ENCODE results near the gene LCORL. TPM values are rescaled to one million over a fixed set of nuclear protein-coding genes. Genes with fewer than 3 reads are reported as not detected.
"Not testable (repeated sequence)": the region's sequence is repeated elsewhere in the genome, so short reads cannot be mapped to it uniquely, and the experiment has no call there.

Gene LCORL
- total RNA-seq, 3 donors from 2014 or later = 17.6 to 21.9 (median 19.0) TPM

DNA sequence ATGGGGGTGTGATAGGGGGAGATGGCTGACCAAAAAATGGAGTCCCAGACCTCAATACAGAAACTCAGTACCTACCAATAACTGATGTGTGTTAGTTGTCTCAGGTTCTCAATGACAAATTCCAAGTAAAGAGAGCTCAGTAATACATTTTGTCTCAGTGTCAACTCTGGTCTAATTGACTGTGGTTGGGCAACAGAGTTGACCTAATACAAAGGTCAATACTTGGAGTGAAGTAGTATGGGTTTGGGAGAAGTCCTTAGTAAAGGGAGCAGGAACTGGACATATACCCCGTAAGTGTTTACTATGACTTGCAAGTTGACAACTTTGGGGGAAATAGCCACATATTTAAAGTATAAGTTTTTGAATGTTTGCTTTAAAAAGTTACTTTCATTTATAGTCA lies 20.5 kb upstream of the LCORL start:
- TF ChIP-seq CTCF (IDR thresholded peaks at IDR 0.05) = no peak
- no peaks in the 10 kb centered on the region for H3K4me1 ChIP-seq (ENCODE audit: low read depth)
- ATAC-seq (no peak), DNase-seq (no peak)
- intact Hi-C loops (cut with DNase I, micrococcal nuclease) = no loop called here
- no peaks in the 10 kb centered on the region for H3K36me3 ChIP-seq (ENCODE audit: low read depth)
- no peak overlapping the region for H3K4me3 ChIP-seq
- no peaks in the 10 kb centered on the region for H3K9me3 ChIP-seq

GRCh38 chr4:18041114-18041513 lies 19.6 kb upstream of the LCORL start:
- H3K9me3 ChIP-seq = no peaks in the 10 kb centered on the region
- no peak for TF ChIP-seq CTCF (IDR thresholded peaks at IDR 0.05)
- H3K4me3 ChIP-seq = no peak overlapping the region
- DNase-seq (no peak), ATAC-seq (no peak)
- no peaks in the 10 kb centered on the region for H3K4me1 ChIP-seq (ENCODE audit: low read depth)
- no peaks in the 10 kb centered on the region for H3K36me3 ChIP-seq (ENCODE audit: low read depth)
- intact Hi-C loops (cut with DNase I, micrococcal nuclease) = no loop called here

DNA sequence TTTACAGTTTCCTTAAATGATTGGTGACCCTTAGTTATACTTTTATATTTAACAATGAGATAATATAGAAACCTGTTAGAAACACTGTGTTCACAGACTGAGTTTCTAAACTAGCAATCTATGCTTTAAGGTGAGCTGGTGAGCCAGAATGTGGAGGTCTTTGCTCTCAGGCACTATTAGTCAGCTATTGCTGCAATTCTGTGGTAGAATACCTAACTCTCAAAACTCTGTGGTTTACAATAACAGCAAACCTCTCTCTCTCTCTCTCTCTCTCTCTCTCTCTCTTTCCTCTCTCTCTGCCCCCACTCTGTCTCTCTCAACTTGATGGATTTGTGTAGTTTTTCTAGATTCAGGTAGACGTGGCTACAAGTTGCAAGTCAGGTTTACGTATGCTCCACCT lies 17.6 kb upstream of the LCORL start:
- TF ChIP-seq CTCF (IDR thresholded peaks at IDR 0.05) = no peak
- intact Hi-C loops (cut with DNase I, micrococcal nuclease) = no loop called here
- ATAC-seq (no peak), DNase-seq (no peak)
- Histone ChIP-seq H3K9me3 (no peaks in the 10 kb centered on the region), H3K4me1 (ENCODE audit: low read depth) (no peaks in the 10 kb centered on the region), H3K4me3 (no peak overlapping the region), H3K36me3 (ENCODE audit: low read depth) (no peaks in the 10 kb centered on the region)

DNA sequence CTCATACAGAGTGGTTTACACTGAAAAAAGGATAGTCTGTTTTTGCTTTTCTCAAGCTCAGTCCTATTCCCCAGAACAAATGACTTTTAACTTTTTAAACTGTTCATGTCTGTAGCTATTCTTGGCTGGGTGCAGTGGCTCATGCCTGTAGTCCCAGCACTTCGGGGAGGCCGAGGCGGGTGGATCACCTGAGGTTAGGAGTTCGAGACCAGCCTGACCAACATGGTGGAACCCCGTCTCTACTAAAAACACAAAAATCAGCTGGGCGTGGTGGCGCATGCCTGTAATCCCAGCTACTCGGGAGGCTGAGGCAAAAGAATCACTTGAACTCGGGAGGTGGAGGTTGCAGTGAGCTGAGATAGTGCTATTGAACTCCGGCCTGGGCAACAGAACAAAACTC lies 14.8 kb upstream of the LCORL start:
- DNase-seq; H3K36me3 ChIP-seq (ENCODE audit: low read depth); H3K4me3 ChIP-seq; ATAC-seq; H3K9me3 ChIP-seq; intact Hi-C loops (cut with DNase I, micrococcal nuclease); H3K4me1 ChIP-seq (ENCODE audit: low read depth): not testable (repeated sequence)

DNA sequence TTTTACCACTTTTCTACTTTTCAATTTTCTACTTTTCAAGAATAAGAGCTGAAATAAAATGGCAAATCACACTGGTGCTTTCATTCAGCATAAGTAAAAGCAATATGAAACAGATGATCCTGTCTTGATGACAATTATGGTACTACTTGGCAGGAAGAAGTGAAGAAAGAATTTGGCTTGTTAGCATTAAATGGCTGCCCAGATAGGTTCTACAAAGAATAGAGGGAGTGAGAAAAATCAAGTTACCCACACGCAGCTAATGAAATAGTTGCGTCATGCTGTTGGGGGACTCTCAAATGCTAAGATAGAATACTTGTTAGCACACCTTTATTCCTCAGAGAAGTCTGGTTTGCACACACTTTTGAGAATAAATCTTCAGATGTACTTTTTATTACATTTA lies 12.5 kb upstream of the LCORL start:
- DNase-seq = no peak
- H3K4me1 ChIP-seq (ENCODE audit: low read depth) = no peaks in the 10 kb centered on the region
- intact Hi-C loops (cut with DNase I, micrococcal nuclease) = no loop called here
- H3K4me3 ChIP-seq = no peak overlapping the region
- no peaks in the 10 kb centered on the region for H3K36me3 ChIP-seq (ENCODE audit: low read depth)
- no peak for ATAC-seq
- TF ChIP-seq CTCF (IDR thresholded peaks at IDR 0.05) = no peak
- no peaks in the 10 kb centered on the region for H3K9me3 ChIP-seq

DNA sequence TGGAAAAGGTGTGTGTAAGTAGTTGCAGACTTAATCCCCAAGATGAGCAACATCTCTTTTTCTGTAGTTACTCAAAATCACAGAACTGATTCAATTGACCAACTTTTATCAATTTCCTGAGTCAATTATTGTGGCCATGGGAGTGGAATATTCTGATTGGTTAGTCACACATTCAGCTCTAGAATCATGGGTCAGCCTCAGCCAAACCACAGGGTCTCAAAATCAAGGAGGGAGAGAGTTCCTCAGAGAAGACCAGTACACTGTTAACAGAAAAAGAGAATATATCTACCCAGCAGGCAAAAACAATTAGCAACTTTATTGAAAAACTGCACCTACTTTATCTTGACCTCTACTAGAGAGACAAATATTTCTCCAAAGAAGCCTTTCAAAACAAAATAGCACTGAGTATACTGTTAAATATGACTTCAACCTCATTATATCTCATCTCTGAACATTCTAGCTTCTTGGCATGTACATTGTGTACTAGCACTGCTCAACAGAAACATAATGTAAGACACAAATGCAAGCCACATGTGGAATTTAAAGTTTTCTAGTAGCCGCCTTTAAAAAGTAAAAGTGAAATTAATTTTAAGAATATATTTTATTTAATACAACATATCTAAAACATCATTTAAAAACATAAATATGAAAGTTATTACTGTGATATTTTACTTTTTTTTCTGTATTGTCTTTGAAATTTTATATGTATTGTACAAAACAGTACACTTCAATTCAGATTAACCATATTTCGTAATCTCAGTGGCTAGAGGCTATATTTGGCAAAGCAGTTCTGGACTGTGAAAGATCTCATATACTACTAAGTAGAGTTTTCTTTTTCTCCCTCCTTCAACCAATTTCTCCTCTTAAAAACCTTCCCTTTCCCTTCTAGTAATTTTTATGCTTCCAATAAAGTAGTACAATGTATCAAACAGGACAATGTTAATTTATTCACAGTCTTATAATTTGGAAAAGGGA lies 11.8 kb upstream of the LCORL start:
- DNase-seq (no peak), ATAC-seq (no peak)
- H3K9me3 ChIP-seq = no peaks in the 10 kb centered on the region
- H3K4me3 ChIP-seq = no peak overlapping the region
- TF ChIP-seq CTCF (IDR thresholded peaks at IDR 0.05) = no peak
- H3K4me1 ChIP-seq (ENCODE audit: low read depth) = no peaks in the 10 kb centered on the region
- no peaks in the 10 kb centered on the region for H3K36me3 ChIP-seq (ENCODE audit: low read depth)
- intact Hi-C loops (cut with DNase I, micrococcal nuclease) = no loop called here

All from mucosa of descending colon (tissue), 3 donors.